Naive B cell (primary cell): ENCODE measurements around the gene PRKG1. TPM values are rescaled to one million over a fixed set of nuclear protein-coding genes. Genes with fewer than 3 reads are reported as not detected.

Experiments used
- ATAC-seq, 2 donors: fragments of 150-1000 bp; cut with Tn5 transposase; 2 replicates each; pipeline ENCODE4 v1.10.0; 2021; ENCODE audit warnings: low read depth in 2 of 2, mild to moderate bottlenecking in 2 of 2, moderate library complexity in 2 of 2
- DNase-seq: peaks from one replicate; pipeline ENCODE4 v3.0.0; 2022
- H3K27ac Mint-ChIP-seq, 6 donors: one replicate each; pipeline ENCODE4 v1.8.0; 2020 to 2022; ENCODE audit warnings: mild to moderate bottlenecking in 6 of 6, mixed read lengths in 6 of 6, moderate library complexity in 5 of 6, inconsistent platforms in 2 of 6
- H3K27me3 Mint-ChIP-seq, 3 donors: one replicate each; pipeline ENCODE4 v1.8.0; 2021 to 2022; ENCODE audit warnings: mixed read lengths in 3 of 3, mild to moderate bottlenecking in 1 of 3
- H3K36me3 Mint-ChIP-seq, 2 donors: one replicate each; pipeline ENCODE4 v1.8.0; 2020 to 2022; ENCODE audit warnings: mixed read lengths in 2 of 2, inconsistent platforms in 1 of 2, mild to moderate bottlenecking in 1 of 2
- H3K4me1 Mint-ChIP-seq, 3 donors: one replicate each; pipeline ENCODE4 v1.8.0; 2020 to 2022; ENCODE audit warnings: mixed read lengths in 3 of 3, inconsistent platforms in 1 of 3, mild to moderate bottlenecking in 1 of 3, moderate library complexity in 1 of 3
- H3K4me3 Mint-ChIP-seq, 8 donors: one replicate each; pipeline ENCODE4 v1.8.0; 2020 to 2022; ENCODE audit warnings: mild to moderate bottlenecking in 8 of 8, mixed read lengths in 8 of 8, moderate library complexity in 8 of 8, inconsistent platforms in 2 of 8
- H3K9me3 Mint-ChIP-seq, 7 donors: one replicate each; pipeline ENCODE4 v1.8.0; 2020 to 2022; ENCODE audit warnings: mixed read lengths in 7 of 7, mild to moderate bottlenecking in 5 of 7, inconsistent platforms in 2 of 7, moderate library complexity in 1 of 7
- polyA plus RNA-seq, 6 donors: library from polyadenylated mRNA; unstranded; fragments of 300-500 nt; fragmentation: Illumina TruSeq; gene quantifications; one replicate each; pipeline ENCODE4 v1.2.3, GENCODE V29; 2021; ENCODE audit warnings: low read depth in 6 of 6

The PRKG1 gene
- polyA plus RNA-seq, 6 donors from 2014 or later = 0.21 TPM; not detected in 5

DNA sequence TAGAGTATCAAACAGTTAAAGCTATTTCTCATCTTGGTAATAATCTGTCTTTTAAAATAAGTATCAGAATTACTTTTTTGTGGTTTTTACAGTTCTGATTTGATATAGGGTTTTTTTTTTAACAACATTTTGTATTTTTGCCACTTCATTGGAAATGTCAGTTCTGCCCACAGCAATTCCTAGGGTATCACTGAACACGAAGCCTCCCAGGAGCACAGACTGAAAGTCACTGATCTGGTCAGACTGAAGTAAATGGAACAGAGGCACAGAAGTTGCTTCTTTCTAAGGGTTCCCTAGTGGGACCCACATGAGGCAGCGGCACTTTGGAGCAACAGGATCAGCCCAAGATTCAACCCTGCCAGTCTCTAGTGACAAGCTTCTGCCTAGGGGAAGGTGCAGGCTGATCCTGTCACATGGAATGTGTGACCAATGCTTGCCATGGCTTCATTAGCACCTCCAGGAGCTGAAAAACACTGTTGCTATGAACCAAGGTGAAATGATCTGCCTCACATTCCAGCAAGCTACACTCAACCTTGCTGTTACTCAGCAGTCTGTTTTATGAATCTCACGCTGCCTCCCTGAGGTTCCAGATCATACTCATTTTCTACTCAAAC, 898.6 kb downstream of the PRKG1 start:
- no peak overlapping the region for H3K4me3 Mint-ChIP-seq
- no peak for DNase-seq
- H3K27ac Mint-ChIP-seq = no peak overlapping the region
- H3K4me1 Mint-ChIP-seq = no peaks in the 10 kb centered on the region
- H3K36me3 Mint-ChIP-seq = no peaks in the 10 kb centered on the region
- no peak for ATAC-seq
- H3K9me3 Mint-ChIP-seq = peaks cover 0 to 1% (median 0%) of the 10 kb centered on the region in 7 donors
- peaks cover 0 to 6% (median 0%) of the 10 kb centered on the region in 3 donors for H3K27me3 Mint-ChIP-seq

DNA sequence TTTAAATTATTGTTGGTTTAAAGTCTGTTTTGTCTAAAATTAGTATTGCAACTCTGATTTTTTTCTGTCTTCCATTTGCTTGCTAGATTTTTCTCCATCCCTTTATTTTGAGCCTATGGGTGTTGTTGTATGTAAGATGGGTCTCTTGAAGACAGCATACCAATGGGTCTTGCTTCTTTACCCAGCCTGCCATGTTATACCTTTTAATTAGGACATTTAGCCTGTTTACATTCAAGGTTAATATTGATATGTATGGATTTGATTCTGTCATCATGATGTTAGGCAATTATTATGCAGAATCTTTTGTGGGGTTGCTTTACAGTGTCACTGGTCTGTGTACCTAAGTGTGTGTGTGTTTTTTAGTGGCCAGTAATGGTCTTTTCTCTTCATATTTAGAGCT, 906.5 kb downstream of the PRKG1 start:
- Mint-ChIP-seq H3K4me1 (no peaks in the 10 kb centered on the region), H3K4me3 (no peak overlapping the region), H3K36me3 (no peaks in the 10 kb centered on the region), H3K27me3 (peaks cover 0 to 7% (median 0%) of the 10 kb centered on the region in 3 donors), H3K27ac (no peak overlapping the region), H3K9me3 (peaks cover 5 to 23% (median 9%) of the 10 kb centered on the region in 7 donors)
- DNase-seq = no peak
- no peak for ATAC-seq

DNA sequence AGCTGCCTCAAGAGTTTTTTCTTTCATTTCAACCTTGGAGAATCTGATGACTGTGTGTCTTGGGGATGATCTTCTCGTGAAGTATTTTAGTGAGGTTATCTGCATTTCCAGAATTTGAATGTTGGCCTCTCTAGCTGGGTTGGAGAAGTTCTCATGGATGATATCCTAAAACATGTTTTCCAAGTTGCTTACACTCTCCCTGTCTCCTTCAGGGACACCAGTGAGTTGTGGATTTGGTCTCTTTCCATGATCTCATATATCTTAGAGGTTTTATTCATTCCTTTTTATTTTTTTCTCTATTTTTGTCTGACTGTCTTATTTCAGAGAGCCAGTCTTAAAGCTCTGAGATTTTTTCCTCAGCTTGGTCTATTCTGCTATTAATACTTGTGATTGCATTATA, 907.4 kb downstream of the PRKG1 start:
- H3K4me1 Mint-ChIP-seq = no peaks in the 10 kb centered on the region
- no peaks in the 10 kb centered on the region for H3K36me3 Mint-ChIP-seq
- peaks cover 5 to 23% (median 9%) of the 10 kb centered on the region in 7 donors for H3K9me3 Mint-ChIP-seq
- DNase-seq (no peak), ATAC-seq (no peak)
- H3K27ac Mint-ChIP-seq = no peak overlapping the region
- peaks cover 0 to 7% (median 0%) of the 10 kb centered on the region in 3 donors for H3K27me3 Mint-ChIP-seq
- no peak overlapping the region for H3K4me3 Mint-ChIP-seq

DNA sequence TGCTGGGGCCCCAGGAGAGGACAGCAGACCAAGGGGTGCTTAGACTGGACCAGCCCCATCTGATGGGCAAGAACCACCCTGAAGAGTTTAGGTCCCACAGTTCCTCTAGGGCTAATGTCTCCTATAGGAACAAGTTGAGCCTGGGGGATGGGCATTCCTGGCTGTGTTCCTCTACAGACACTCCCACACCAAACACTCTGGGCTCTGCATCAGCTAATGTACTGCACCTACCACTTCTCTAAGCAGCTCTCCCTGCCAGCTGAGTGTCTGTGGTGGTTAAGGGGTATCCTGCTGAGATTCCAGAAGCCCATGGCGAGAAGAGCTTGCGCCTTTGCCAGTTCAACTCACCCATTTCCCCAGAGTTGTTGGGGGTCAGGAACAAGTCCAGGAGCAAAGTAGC, 909.2 kb downstream of the PRKG1 start:
- DNase-seq (no peak), ATAC-seq (no peak)
- peaks cover 0 to 7% (median 0%) of the 10 kb centered on the region in 3 donors for H3K27me3 Mint-ChIP-seq
- no peak overlapping the region for H3K27ac Mint-ChIP-seq
- peaks cover 5 to 23% (median 9%) of the 10 kb centered on the region in 7 donors for H3K9me3 Mint-ChIP-seq
- H3K4me3 Mint-ChIP-seq = no peak overlapping the region
- H3K4me1 Mint-ChIP-seq = no peaks in the 10 kb centered on the region
- no peaks in the 10 kb centered on the region for H3K36me3 Mint-ChIP-seq

DNA sequence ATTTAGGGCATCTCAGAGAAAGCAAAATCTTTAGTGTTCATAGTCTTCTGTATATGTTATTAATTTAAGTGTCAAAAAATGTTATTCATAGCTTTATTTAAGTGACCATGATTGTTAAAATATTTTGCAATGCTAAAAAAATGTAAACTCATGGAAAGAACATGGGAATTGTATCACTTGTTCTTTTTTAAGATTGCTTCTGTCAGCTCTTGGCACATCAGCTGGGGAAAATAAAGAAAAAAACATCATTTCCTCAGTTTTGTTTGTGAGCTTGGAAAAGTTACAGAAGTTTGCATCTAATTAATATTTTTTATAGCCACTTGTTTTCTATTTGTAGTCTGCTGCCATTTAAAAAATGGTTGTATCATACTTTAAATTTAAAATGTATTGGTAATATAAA, 911.0 kb downstream of the PRKG1 start:
- ATAC-seq = no peak
- H3K4me3 Mint-ChIP-seq = no peak overlapping the region
- no peak overlapping the region for H3K27ac Mint-ChIP-seq
- no peaks in the 10 kb centered on the region for H3K36me3 Mint-ChIP-seq
- H3K4me1 Mint-ChIP-seq = no peaks in the 10 kb centered on the region
- peaks cover 0 to 7% (median 0%) of the 10 kb centered on the region in 3 donors for H3K27me3 Mint-ChIP-seq
- no peak for DNase-seq
- peaks cover 3 to 19% (median 7%) of the 10 kb centered on the region in 7 donors for H3K9me3 Mint-ChIP-seq

DNA sequence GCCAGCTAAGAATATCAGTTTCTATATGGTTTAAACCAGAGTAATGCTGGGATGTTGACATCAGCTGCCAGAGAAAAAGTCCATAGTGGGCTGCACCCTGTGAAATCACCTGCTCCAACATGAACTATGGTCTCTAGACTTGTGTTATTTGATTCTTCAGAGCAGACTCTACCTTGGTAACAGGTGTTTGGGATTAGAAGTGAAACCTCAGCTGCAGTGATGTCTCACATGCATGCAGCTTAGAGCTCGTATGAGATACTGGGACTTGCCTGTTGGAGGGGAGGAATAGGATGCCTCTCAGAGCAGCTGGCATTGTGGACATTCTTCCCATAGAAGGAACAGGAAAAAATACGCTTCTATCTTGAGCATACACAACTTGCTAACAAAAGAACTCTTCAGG, 912.2 kb downstream of the PRKG1 start:
- H3K27me3 Mint-ChIP-seq = peaks cover 0 to 7% (median 0%) of the 10 kb centered on the region in 3 donors
- H3K9me3 Mint-ChIP-seq = peaks cover 0 to 10% (median 0%) of the 10 kb centered on the region in 7 donors
- no peak for DNase-seq
- no peak overlapping the region for H3K27ac Mint-ChIP-seq
- ATAC-seq = no peak
- H3K4me1 Mint-ChIP-seq = no peaks in the 10 kb centered on the region
- no peak overlapping the region for H3K4me3 Mint-ChIP-seq
- no peaks in the 10 kb centered on the region for H3K36me3 Mint-ChIP-seq

DNA sequence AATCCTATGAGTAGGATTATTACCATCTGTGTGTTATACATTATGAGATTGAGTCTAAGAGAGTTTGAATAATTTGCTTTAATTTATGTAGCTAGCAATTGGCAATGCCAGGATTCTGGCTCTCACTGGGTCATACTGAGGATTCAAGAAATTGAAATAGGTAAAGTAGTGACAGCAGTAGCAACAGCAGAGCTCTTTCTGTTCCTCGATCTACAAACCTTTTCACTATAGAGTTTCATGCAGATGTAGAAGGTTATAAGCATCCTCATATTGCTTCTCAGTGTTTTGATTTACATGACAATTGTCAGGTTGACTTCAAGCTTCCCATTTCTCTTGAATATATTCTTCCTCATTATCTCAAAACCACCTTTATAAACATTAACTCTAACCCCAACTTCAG, 919.2 kb downstream of the PRKG1 start:
- H3K27ac Mint-ChIP-seq = no peak overlapping the region
- no peak overlapping the region for H3K4me3 Mint-ChIP-seq
- H3K27me3 Mint-ChIP-seq = peaks cover 0 to 7% (median 0%) of the 10 kb centered on the region in 3 donors
- DNase-seq (no peak), ATAC-seq (no peak)
- no peaks in the 10 kb centered on the region for H3K36me3 Mint-ChIP-seq
- peaks cover 0 to 5% (median 0%) of the 10 kb centered on the region in 7 donors for H3K9me3 Mint-ChIP-seq
- no peaks in the 10 kb centered on the region for H3K4me1 Mint-ChIP-seq

DNA sequence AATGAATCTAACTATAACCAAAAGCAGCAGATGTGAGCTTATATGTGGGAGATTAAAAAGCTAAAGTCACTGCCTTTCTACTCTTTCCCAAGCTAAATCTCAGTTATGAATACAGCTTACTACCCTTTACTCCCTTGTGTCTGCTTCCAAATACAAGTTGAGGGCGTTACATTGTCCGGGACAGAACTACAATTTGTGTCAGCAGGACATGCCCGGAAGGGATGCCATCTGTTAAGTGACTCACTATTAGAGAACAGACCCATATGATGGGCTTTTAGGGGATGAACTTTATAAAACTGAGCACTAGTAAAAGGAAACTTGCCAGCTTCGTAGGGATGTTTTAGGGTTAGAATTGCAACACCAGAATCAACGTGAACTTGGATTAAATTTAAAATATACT, 924.8 kb downstream of the PRKG1 start:
- no peaks in the 10 kb centered on the region for H3K36me3 Mint-ChIP-seq
- no peak overlapping the region for H3K4me3 Mint-ChIP-seq
- peaks cover 0 to 7% (median 0%) of the 10 kb centered on the region in 3 donors for H3K27me3 Mint-ChIP-seq
- H3K4me1 Mint-ChIP-seq = no peaks in the 10 kb centered on the region
- ATAC-seq (no peak), DNase-seq (no peak)
- H3K27ac Mint-ChIP-seq = no peak overlapping the region
- no peaks in the 10 kb centered on the region for H3K9me3 Mint-ChIP-seq

DNA sequence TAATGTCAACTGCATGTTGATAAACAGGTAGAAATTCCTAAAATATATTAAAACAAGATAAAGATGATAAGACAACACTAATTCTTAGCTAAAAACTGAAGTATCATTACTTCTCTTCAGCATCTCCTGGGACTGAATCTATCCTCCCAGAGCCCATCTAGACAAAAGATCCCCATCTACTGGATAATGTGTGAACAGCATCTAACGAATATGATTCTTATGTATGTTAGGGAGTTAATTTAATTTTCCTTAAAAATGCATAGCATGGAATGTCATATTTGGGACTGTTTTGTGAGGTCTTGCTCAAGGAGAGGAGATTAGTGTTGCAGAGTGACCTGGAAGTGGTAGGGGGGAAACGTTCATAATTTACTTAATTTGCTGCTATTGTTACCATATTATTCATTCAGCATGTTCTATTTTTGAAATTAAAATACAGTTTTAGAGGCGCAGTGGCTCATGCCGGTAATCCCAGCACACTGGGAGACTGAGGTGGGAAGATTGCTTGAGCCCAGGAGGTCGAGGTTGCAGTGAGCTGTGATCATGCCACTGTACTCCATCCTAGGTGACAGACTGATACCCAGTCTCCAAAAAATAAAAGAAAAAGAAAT, 930.2 kb downstream of the PRKG1 start:
- no peak for ATAC-seq
- Mint-ChIP-seq H3K4me1 (no peaks in the 10 kb centered on the region), H3K4me3 (no peak overlapping the region), H3K9me3 (peaks cover 5 to 33% (median 9%) of the 10 kb centered on the region in 7 donors), H3K27me3 (no peaks in the 10 kb centered on the region), H3K36me3 (no peaks in the 10 kb centered on the region), H3K27ac (no peak overlapping the region)
- no peak for DNase-seq

DNA sequence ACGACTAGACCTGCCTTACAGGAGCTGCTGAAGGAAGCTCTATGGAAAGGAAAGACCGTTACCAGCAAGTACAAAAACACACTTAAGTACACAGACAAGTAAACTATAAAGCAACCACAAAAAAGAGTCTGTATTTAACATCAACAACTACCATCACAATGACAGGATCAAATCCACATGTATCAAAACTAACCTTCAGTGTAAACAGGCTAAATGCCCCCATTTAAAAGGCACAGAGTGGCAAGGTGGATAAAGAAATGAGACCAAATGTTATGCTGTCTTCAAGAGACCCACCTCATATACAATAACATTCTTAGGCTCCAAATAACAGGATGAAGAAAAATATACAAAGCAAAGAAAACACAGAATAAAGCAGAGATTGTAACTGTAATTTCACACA, 932.8 kb downstream of the PRKG1 start:
- H3K27me3 Mint-ChIP-seq = no peaks in the 10 kb centered on the region
- no peak for DNase-seq
- H3K9me3 Mint-ChIP-seq = peaks cover 7 to 42% (median 13%) of the 10 kb centered on the region in 7 donors
- no peak for ATAC-seq
- H3K4me1 Mint-ChIP-seq = no peaks in the 10 kb centered on the region
- H3K4me3 Mint-ChIP-seq = no peak overlapping the region
- H3K27ac Mint-ChIP-seq = no peak overlapping the region
- H3K36me3 Mint-ChIP-seq = no peaks in the 10 kb centered on the region

DNA sequence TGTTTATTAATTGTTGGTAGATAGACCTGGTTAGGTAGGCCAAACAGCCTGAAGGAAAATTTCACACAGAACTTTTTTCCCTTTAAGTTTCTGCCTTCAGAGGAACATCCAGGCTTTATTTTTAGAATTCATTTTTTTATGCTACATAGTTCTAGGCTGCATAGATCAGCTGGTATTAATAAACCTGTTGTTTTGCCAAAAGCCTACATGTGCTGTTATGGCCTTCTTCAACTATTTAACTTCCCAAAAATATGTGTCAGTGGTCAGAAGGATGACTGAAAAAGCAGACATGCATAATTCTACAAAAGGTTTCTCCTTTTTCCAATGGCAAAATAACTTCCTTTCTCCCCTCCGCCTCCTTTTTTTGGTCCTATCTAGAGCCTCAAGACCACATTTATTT, 936.8 kb downstream of the PRKG1 start:
- H3K4me1 Mint-ChIP-seq = no peaks in the 10 kb centered on the region
- DNase-seq = no peak
- H3K27ac Mint-ChIP-seq = no peak overlapping the region
- no peaks in the 10 kb centered on the region for H3K27me3 Mint-ChIP-seq
- H3K36me3 Mint-ChIP-seq = no peaks in the 10 kb centered on the region
- no peak for ATAC-seq
- peaks cover 7 to 57% (median 21%) of the 10 kb centered on the region in 7 donors for H3K9me3 Mint-ChIP-seq
- H3K4me3 Mint-ChIP-seq = no peak overlapping the region

DNA sequence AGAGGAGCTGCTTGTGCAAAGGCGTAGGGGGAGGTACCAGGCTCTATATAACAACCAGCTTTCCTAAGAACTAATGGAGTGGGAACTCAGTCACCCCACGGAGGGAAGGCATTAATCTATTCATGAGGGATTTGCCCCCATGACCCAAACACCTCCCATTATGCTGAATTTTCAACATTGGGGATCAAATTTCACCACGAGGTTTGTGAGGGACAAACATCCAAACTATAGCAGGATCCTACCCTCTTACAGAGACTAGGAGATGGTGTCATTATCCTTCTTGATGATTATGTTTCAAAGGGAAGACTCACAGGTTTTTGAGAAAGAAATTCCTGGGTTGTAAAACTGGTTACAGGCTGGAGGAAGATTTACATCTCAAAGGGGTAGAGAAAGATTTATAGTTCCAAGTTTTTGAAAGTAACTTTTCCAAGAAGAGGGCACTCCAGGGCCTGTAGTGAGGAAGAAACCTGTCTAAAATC, 944.8 kb downstream of the PRKG1 start:
- Mint-ChIP-seq H3K9me3 (peaks cover 0 to 16% (median 8%) of the 10 kb centered on the region in 7 donors), H3K36me3 (no peaks in the 10 kb centered on the region), H3K4me3 (no peak overlapping the region), H3K4me1 (no peaks in the 10 kb centered on the region), H3K27ac (peak overlapping the region in 1 of 6 donors; percentile 35), H3K27me3 (no peaks in the 10 kb centered on the region)
- no peak for DNase-seq
- ATAC-seq = no peak

DNA sequence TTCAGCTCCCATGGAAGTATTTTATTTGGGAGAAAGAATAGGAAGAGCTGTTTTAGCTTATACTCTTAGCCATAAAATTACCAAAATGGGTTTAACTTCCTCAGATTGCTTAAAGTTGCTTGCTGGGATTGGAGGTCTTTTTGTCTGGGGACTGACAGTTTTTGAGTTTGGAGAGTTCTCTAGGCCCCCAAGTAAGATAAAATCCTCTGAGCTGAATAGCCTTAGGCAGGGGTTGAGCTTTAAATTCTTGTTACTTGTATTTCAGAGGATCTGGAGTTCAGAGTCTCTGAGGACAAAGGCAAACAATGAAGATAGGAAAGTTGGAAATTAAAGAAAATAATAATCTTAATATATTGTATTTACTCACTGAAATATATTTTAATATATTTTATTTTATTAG, 945.4 kb downstream of the PRKG1 start:
- Mint-ChIP-seq H3K4me3 (no peak overlapping the region), H3K36me3 (no peaks in the 10 kb centered on the region), H3K9me3 (peaks cover 0 to 12% (median 8%) of the 10 kb centered on the region in 7 donors), H3K4me1 (no peaks in the 10 kb centered on the region), H3K27me3 (no peaks in the 10 kb centered on the region), H3K27ac (no peak overlapping the region)
- DNase-seq (no peak), ATAC-seq (no peak)

DNA sequence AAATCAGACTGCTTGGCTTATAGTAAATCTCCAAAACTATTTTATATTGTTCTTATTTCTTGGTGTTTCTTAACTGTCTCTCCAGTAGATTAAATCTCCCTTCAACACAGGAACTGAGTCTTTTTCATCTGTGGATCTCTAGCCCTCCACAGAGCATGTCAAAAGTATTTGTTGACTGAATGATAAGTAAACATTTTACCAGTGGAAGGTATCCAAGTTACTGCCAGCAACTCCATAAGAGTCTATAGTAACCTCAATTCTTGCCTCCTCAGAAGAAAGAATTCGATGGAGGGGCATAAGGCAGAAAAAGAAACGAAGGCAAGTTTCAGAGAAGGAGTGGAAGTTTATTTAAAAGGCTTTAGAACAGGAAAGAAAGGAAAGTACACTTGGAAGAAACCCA, 945.9 kb downstream of the PRKG1 start:
- Mint-ChIP-seq H3K27ac (no peak overlapping the region), H3K36me3 (no peaks in the 10 kb centered on the region), H3K4me3 (no peak overlapping the region), H3K27me3 (no peaks in the 10 kb centered on the region), H3K9me3 (peaks cover 0 to 10% (median 4%) of the 10 kb centered on the region in 7 donors), H3K4me1 (no peaks in the 10 kb centered on the region)
- ATAC-seq (no peak), DNase-seq (no peak)
